Transverse colon (tissue), 3 donors: ENCODE results near the gene PNPLA2.

Experiments
- EP300 ChIP-seq: sonication (generic); formaldehyde crosslinking; IDR thresholded peaks from one replicate; pipeline ENCODE4 v1.6.1; 2017; ENCODE audit warnings: antibody characterized with exemption, low read depth
- POLR2A ChIP-seq: fragments of 450-650 bp; IDR thresholded peaks from one replicate; pipeline ENCODE4 v1.6.1; 2016; ENCODE audit warnings: antibody characterized with exemption, mild to moderate bottlenecking, moderate library complexity
- TF ChIP-seq, protein P1 (sequence below), 5 experiments: fragments of 200-600 bp in 3 of 5; fragments of 450-650 bp in 2 of 5; sonication (generic) in 3 of 5; IDR thresholded peaks; 1 replicate in 2 of 5; 2 replicates in 3 of 5; pipeline ENCODE4 v1.5.1; 2016 to 2017; ENCODE audit warnings: antibody characterized with exemption in 5 of 5, inconsistent platforms in 3 of 5, mild to moderate bottlenecking in 2 of 5, moderate library complexity in 1 of 5

DNA sequence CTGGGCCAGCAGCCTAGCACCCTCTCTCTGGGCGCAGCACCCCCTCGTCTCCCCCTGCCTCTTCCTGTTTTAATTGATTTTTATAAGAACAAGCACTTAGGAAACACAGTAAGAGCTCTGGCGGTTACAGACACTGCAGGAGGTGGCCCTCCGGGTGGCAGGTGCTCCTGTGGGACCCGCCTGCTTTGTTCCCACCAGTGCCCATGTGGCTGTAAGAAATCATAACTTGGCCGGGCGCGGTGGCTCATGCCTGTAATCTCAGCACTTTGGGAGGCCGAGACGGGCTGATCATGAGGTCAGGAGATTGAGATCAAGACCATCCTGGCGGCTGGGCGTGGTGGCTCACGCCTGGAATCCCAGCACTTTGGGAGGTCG, 42.4 kb downstream of the PNPLA2 start:
- TF ChIP-seq, protein P1, sequence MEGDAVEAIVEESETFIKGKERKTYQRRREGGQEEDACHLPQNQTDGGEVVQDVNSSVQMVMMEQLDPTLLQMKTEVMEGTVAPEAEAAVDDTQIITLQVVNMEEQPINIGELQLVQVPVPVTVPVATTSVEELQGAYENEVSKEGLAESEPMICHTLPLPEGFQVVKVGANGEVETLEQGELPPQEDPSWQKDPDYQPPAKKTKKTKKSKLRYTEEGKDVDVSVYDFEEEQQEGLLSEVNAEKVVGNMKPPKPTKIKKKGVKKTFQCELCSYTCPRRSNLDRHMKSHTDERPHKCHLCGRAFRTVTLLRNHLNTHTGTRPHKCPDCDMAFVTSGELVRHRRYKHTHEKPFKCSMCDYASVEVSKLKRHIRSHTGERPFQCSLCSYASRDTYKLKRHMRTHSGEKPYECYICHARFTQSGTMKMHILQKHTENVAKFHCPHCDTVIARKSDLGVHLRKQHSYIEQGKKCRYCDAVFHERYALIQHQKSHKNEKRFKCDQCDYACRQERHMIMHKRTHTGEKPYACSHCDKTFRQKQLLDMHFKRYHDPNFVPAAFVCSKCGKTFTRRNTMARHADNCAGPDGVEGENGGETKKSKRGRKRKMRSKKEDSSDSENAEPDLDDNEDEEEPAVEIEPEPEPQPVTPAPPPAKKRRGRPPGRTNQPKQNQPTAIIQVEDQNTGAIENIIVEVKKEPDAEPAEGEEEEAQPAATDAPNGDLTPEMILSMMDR (IDR thresholded peaks at IDR 0.05): no peak
- TF ChIP-seq POLR2A (no peak), EP300 (no peak)
